Right lobe of liver (tissue), 4 donors: ENCODE measurements around the gene KCNMA1.

Experiments
- POLR2A ChIP-seq: fragments of 450-650 bp; IDR thresholded peaks from one replicate; pipeline ENCODE4 v1.6.1; 2017; ENCODE audit warnings: antibody characterized with exemption, mild to moderate bottlenecking
- TF ChIP-seq, protein P1 (sequence below), 4 donors: fragments of 200-600 bp in 3 of 4; fragments of 450-650 bp in 1 of 4; IDR thresholded peaks; one replicate each; pipeline versions ENCODE4 v1.5.1 to v1.8.0; 2016 to 2022; ENCODE audit warnings: antibody characterized with exemption in 4 of 4, mild to moderate bottlenecking in 2 of 4
- donor health status: DM: no; HTN: no; CAD: no.
- donor health status: DM: no; HTN: no; CAD: no.
- donor health status: DM: no; HTN: yes; CAD: no.

DNA sequence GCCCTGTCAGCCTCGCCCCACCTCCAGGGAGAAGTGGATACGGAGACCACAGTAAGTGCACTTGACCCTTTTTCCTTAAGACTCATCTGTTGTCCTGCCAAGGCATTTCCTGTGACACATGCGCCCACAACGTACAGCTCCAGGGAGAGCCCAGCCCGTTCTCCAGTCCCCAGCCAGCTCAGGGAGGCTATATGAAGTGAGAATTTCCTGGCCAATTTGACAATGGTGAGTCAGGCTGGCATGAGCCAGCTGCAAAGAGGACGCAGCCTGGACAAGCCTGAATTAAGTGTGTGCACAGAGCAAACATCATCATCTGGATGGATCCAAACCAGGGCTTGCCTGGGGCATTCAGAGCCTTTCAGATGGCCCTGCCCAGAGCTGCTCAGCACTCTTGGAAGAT is 244.8 kb downstream of the KCNMA1 start:
- TF ChIP-seq, protein P1, sequence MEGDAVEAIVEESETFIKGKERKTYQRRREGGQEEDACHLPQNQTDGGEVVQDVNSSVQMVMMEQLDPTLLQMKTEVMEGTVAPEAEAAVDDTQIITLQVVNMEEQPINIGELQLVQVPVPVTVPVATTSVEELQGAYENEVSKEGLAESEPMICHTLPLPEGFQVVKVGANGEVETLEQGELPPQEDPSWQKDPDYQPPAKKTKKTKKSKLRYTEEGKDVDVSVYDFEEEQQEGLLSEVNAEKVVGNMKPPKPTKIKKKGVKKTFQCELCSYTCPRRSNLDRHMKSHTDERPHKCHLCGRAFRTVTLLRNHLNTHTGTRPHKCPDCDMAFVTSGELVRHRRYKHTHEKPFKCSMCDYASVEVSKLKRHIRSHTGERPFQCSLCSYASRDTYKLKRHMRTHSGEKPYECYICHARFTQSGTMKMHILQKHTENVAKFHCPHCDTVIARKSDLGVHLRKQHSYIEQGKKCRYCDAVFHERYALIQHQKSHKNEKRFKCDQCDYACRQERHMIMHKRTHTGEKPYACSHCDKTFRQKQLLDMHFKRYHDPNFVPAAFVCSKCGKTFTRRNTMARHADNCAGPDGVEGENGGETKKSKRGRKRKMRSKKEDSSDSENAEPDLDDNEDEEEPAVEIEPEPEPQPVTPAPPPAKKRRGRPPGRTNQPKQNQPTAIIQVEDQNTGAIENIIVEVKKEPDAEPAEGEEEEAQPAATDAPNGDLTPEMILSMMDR (IDR thresholded peaks at IDR 0.05) = no peak
- TF ChIP-seq POLR2A = no peak
